ENCODE measurements around the gene TCF25. TPM values are rescaled to one million over a fixed set of nuclear protein-coding genes. Genes with fewer than 3 reads are reported as not detected.

Gene TCF25
- total RNA-seq, 1 experiment from 2014 or later: 155 TPM

DNA sequence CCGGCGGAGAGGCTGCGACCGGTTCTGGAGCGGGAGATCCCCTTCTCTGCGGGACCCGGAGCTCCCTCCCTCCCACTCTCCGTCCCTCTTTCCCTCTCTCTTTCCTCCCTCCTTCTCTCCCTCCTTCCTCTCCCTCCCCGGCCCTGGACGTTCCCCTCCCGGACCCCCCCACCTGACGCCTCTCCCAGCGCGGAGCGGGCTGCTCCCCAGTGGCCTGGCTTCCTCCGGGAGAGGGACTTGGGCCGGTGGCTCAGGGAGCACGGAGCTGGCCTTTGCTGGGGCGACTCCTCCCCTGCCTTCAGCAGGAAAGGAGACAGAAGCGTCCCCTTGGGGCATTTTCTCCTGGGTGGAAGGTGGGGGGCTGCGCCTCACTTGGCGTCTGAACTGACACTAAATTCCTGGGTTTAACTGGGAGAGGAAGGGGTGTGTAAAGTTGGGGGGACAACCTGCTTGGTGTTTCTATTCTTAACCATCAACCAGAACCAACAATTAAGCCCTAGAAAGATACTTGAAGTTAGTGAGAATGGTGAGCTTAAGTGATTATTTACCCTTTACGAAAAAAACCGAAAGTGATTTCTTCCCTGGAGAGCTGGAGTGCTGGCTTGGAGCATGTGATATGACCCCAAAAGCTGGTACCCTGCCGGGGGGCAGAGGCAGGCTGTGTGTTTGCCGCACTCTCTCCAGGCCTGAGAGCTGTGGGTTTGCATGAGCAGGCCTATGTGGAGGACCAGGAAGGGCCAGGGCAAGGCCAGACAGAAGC is 44.3 kb upstream of the TCF25 start (continued):
- TF ChIP-seq, protein P1, sequence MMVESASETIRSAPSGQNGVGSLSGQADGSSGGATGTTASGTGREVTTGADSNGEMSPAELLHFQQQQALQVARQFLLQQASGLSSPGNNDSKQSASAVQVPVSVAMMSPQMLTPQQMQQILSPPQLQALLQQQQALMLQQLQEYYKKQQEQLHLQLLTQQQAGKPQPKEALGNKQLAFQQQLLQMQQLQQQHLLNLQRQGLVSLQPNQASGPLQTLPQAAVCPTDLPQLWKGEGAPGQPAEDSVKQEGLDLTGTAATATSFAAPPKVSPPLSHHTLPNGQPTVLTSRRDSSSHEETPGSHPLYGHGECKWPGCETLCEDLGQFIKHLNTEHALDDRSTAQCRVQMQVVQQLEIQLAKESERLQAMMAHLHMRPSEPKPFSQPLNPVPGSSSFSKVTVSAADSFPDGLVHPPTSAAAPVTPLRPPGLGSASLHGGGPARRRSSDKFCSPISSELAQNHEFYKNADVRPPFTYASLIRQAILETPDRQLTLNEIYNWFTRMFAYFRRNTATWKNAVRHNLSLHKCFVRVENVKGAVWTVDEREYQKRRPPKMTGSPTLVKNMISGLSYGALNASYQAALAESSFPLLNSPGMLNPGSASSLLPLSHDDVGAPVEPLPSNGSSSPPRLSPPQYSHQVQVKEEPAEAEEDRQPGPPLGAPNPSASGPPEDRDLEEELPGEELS (CRISPR knock-in tag; IDR thresholded peaks at IDR 0.05): no peak
- TF ChIP-seq, protein P2, sequence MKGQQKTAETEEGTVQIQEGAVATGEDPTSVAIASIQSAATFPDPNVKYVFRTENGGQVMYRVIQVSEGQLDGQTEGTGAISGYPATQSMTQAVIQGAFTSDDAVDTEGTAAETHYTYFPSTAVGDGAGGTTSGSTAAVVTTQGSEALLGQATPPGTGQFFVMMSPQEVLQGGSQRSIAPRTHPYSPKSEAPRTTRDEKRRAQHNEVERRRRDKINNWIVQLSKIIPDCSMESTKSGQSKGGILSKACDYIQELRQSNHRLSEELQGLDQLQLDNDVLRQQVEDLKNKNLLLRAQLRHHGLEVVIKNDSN (CRISPR knock-in tag; IDR thresholded peaks at IDR 0.05): no peak
- TF ChIP-seq SP1 (CRISPR knock-in tag; conservative IDR thresholded peaks at IDR 0.05): 0 out of 2 replicates have a peak, but pooled peaks have one; percentile 34
- TF ChIP-seq, protein P3, sequence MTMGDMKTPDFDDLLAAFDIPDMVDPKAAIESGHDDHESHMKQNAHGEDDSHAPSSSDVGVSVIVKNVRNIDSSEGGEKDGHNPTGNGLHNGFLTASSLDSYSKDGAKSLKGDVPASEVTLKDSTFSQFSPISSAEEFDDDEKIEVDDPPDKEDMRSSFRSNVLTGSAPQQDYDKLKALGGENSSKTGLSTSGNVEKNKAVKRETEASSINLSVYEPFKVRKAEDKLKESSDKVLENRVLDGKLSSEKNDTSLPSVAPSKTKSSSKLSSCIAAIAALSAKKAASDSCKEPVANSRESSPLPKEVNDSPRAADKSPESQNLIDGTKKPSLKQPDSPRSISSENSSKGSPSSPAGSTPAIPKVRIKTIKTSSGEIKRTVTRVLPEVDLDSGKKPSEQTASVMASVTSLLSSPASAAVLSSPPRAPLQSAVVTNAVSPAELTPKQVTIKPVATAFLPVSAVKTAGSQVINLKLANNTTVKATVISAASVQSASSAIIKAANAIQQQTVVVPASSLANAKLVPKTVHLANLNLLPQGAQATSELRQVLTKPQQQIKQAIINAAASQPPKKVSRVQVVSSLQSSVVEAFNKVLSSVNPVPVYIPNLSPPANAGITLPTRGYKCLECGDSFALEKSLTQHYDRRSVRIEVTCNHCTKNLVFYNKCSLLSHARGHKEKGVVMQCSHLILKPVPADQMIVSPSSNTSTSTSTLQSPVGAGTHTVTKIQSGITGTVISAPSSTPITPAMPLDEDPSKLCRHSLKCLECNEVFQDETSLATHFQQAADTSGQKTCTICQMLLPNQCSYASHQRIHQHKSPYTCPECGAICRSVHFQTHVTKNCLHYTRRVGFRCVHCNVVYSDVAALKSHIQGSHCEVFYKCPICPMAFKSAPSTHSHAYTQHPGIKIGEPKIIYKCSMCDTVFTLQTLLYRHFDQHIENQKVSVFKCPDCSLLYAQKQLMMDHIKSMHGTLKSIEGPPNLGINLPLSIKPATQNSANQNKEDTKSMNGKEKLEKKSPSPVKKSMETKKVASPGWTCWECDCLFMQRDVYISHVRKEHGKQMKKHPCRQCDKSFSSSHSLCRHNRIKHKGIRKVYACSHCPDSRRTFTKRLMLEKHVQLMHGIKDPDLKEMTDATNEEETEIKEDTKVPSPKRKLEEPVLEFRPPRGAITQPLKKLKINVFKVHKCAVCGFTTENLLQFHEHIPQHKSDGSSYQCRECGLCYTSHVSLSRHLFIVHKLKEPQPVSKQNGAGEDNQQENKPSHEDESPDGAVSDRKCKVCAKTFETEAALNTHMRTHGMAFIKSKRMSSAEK (CRISPR knock-in tag; IDR thresholded peaks at IDR 0.05; ENCODE audit: borderline replicate concordance): no peak

DNA sequence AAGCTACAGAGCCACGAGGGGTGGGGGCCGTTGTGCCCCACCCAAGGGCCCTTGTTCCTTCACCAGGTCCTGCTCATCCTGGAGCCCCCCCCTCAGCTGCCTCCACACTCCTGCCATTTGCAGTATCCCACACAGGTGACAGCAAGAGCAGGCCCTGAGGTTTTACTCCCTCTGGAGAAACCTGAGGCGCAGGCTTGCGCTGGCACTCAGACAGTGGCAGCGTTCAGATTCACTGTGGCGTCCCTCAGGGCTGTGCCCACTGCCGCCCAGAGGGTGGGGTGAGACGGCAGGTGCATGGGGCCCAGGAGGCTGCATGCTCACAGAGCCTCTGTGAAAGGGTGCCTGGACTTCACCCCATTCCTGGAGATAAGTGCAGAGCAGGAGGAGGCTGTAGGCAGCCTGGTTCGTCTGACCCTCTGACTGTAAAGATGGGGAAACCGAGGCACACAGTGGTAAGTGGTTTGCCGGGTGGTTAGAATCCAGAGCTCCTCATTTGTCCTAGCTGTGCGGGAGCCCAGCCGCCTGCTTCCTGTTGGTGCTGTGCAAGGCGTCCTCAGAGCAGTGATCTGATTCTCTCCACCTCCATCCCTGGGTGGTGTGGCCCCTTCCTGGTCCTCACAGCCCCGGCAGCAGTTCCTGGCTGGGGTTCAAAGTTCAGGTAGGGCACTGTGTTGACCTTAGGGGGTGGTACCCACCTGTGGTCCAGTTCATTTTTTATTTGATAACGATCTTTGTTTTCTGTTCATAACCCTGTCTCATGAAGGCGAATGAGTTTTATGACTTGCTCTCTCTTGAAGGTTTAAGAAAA is 43.6 kb upstream of the TCF25 start:
- ATAC-seq: no peak
- no peak for DNase-seq (ENCODE audit: low spot score)
- Mint-ChIP-seq H3K9me3 (no peaks in the 10 kb centered on the region), H3K4me3 (peak overlapping the region; percentile 54), H3K27ac (no peak overlapping the region), H3K4me1 (peaks cover 15% of the 10 kb centered on the region), H3K27me3 (ENCODE audit: low read depth) (no peaks in the 10 kb centered on the region; the same call in 1 of the 2 replicates), H3K36me3 (peaks cover 7% of the 10 kb centered on the region; the same call in 1 of the 2 replicates)
- ChIA-PET POLR2A (no interaction called here), CTCF (interaction anchor here (1.5 to 2.5 kb wide), 3 partner anchors 31 to 124 kb away, joined by 4 to 8 read pairs (median 8); partner anchors contain the start of gene MC1R)
- peak; percentile 53; the same call in 1 of the 2 replicates for TF ChIP-seq GABPB1 (CRISPR knock-in tag; IDR thresholded peaks at IDR 0.05)
- TF ChIP-seq, protein P4, sequence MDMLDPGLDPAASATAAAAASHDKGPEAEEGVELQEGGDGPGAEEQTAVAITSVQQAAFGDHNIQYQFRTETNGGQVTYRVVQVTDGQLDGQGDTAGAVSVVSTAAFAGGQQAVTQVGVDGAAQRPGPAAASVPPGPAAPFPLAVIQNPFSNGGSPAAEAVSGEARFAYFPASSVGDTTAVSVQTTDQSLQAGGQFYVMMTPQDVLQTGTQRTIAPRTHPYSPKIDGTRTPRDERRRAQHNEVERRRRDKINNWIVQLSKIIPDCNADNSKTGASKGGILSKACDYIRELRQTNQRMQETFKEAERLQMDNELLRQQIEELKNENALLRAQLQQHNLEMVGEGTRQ (CRISPR knock-in tag; IDR thresholded peaks at IDR 0.05): no peak

DNA sequence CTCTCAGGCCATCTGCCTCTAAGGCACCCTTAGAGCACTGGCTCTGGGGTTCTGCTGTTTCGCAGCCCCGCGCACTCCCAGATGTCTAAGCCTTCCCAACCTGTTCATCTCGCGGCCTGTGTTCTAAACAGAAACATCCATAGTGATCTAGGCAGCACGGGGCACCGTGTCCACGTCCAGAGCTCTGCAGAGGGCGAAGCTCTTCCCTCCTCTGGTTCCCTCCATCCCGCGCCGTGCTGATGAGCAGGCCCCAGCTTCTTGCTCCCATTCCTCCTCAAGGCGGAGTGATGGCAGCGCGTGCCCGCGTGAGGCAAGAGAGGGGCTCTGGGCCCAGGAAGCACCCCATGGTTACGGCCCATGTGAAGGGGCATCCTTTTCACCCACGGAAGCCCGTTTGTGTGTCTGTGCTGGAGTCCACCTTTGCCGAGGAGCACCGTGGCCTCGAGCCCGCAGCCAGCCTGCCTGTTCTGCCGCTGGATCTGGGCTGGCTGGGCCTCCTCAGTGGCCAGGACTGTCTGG is 41.5 kb upstream of the TCF25 start:
- ChIA-PET CTCF (interaction anchor here (0.6 kb wide), 1 partner anchor 29 kb away, joined by 3 read pairs; no protein-coding TSS in a partner anchor), POLR2A (interaction anchor here (0.7 to 1.1 kb wide), 2 partner anchors 41 to 92 kb away, joined by 4 to 6 read pairs; partner anchors contain the start of gene TCF25)
- H3K4me1 Mint-ChIP-seq: peaks cover 15% of the 10 kb centered on the region
- no peaks in the 10 kb centered on the region; the same call in 1 of the 2 replicates for H3K27me3 Mint-ChIP-seq (ENCODE audit: low read depth)
- peaks cover 14% of the 10 kb centered on the region; the same call in 1 of the 2 replicates for H3K36me3 Mint-ChIP-seq
- no peaks in the 10 kb centered on the region for H3K9me3 Mint-ChIP-seq
- no peak overlapping the region for H3K27ac Mint-ChIP-seq
- DNase-seq (ENCODE audit: low spot score): no peak
- no peak overlapping the region for H3K4me3 Mint-ChIP-seq
- no peak for ATAC-seq
- TF ChIP-seq KAT7 (CRISPR knock-in tag; IDR thresholded peaks at IDR 0.05; ENCODE audit: borderline replicate concordance) (no peak), FOXP1 (CRISPR knock-in tag; IDR thresholded peaks at IDR 0.05; ENCODE audit: borderline replicate concordance) (no peak), ELF4 (CRISPR knock-in tag; IDR thresholded peaks at IDR 0.05; ENCODE audit: low read depth) (no peak), ZNF138 (CRISPR knock-in tag; conservative IDR thresholded peaks at IDR 0.05) (no peak), ZNF121 (CRISPR knock-in tag; IDR thresholded peaks at IDR 0.05) (no peak)
- TF ChIP-seq, protein P5, sequence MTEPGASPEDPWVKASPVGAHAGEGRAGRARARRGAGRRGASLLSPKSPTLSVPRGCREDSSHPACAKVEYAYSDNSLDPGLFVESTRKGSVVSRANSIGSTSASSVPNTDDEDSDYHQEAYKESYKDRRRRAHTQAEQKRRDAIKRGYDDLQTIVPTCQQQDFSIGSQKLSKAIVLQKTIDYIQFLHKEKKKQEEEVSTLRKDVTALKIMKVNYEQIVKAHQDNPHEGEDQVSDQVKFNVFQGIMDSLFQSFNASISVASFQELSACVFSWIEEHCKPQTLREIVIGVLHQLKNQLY (CRISPR knock-in tag; IDR thresholded peaks at IDR 0.05): no peak
- TF ChIP-seq, protein P6, sequence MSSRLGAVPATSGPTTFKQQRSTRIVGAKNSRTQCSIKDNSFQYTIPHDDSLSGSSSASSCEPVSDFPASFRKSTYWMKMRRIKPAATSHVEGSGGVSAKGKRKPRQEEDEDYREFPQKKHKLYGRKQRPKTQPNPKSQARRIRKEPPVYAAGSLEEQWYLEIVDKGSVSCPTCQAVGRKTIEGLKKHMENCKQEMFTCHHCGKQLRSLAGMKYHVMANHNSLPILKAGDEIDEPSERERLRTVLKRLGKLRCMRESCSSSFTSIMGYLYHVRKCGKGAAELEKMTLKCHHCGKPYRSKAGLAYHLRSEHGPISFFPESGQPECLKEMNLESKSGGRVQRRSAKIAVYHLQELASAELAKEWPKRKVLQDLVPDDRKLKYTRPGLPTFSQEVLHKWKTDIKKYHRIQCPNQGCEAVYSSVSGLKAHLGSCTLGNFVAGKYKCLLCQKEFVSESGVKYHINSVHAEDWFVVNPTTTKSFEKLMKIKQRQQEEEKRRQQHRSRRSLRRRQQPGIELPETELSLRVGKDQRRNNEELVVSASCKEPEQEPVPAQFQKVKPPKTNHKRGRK (CRISPR knock-in tag; IDR thresholded peaks at IDR 0.05; ENCODE audit: borderline replicate concordance): no peak
- TF ChIP-seq, protein P7, sequence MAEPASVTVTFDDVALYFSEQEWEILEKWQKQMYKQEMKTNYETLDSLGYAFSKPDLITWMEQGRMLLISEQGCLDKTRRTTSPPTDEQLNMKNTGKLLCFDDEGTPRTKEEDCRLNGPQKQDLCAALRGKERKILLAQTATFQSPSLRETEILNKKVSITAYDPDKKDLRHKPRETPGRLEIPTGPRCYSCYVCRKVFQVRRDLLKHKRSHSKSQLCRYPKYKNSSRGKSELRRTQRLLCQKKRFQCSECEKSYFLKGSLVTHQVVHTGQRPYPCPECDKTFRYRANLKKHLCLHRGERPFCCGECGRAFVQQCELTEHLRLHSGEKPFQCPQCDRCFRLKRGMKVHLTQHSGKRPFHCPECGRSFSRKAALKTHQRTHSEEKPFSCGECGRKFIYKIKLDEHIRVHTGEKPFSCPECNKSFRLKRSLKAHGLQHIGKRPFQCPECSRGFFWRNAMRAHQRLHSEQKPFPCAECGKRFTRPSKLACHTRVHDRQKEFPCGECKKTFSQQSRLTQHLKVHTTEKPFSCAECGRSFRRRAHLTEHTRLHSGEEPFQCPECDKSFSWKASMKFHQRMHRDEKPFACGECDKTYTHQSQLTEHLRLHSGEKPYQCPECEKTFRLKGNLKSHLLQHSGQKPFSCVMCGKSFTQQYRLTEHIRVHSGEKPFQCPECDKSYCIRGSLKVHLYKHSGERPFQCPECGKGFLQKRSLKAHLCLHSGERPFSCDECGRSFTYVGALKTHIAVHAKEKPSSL (CRISPR knock-in tag; conservative IDR thresholded peaks at IDR 0.05): no peak
